Activated CD4-positive, alpha-beta T cell treated with anti-CD3 and anti-CD28 coated beads, Interleukin-2, amount 50 U/mL, for 4 hours (primary cell): ENCODE data around the gene PLIN1.

Experiments used
- DNase-seq, 2 experiments: peaks; one replicate each; pipeline ENCODE4 v3.0.0-alpha.2; 2020

The PLIN1 gene

DNA sequence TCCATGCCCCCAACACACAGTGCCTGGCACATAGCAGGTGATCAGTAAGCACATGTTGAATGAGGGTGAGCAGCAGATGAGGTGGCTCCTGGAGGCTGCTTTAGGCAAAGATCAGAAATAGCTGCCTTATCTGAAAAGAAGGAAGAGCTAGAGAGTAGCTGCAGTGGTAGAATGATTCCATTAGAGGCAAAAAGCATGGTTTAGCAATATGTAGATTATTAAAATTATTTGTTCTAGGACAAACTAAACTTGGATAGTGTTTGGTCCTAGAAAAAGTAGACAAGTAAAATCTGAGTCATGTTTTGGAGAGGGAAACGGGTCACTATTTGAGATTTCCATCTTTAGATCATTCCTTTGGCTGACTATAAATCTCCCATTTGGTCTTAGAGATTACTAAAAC, 56.0 kb downstream of the PLIN1 start:
- no peak for DNase-seq

DNA sequence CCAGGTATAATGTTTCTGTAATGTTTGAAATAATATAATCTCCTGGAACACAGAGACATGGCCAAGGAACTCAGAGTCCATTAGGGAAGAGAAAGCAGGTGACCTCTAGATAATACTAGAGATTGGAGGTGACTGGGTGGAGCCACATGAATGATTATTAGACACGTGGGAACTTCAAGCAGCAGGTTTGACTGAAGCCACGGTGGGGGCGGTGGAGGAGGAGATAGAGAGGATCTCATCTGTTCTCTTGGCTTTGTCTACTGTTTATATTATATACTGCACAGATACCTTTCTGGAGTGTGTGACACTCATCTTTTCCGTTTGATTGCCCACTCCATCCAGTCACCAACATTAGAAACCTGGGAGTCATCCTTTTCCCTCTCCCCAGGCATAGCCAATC, 57.6 kb downstream of the PLIN1 start:
- no peak for DNase-seq

- DNase-seq, result no peak
These were observed 62.9 kb downstream of the PLIN1 start for GRCh38 chr15:89616228-89616627.

- DNase-seq, result no peak
These were observed 64.0 kb downstream of the PLIN1 start for GRCh38 chr15:89615135-89615534.
